ENCODE measurements around the gene PCSK2.

PCSK2 gene

GRCh38 chr20:17481661-17482060, 254.8 kb downstream of the PCSK2 start:
- no peak for DNase-seq (ENCODE audit: low read depth)

GRCh38 chr20:17482536-17482935, 255.7 kb downstream of the PCSK2 start:
- DNase-seq (ENCODE audit: low read depth): no peak

DNA sequence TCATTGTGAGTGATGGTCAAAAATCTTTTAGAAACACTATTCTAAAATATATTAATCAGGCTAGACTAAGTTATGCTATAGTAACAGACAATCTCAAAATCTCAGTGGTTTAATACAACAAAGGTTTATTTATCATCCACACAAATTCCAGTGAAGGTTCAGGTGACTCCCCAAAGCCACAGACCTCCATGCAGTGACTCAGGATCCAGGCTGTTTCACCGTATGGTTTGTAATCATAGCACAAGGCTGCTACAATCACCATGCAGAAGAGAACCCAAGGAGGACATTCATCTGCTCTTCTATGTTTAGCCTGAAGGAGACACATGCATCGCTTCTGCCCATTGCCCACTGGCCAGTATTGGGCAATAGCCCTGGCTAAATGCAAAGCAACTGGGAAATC, 258.2 kb downstream of the PCSK2 start:
- DNase-seq (ENCODE audit: low read depth): no peak

- DNase-seq (ENCODE audit: low read depth): no peak
Observed at GRCh38 chr20:17488916-17489600, 262.2 kb downstream of the PCSK2 start.

DNA sequence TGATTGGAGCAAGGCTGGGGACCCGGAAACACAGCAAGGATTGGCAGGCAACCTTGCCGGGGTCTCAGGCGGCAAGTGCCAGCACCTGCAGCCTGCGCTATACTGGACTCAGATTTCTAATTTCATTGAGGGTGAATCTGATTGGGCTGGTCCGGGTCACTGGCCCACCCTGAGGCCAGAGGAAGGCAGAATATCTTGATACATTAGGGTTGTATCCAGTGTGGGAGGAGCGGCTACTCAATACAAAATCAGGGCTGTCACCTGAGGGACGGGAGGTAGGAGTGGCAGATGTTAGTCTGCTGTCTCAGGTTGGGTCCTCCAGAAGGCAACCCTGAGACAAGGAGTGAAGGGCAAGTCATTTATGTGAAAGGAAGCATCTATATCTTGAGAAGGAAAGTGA, 263.7 kb downstream of the PCSK2 start:
- no peak for DNase-seq (ENCODE audit: low read depth)

DNA sequence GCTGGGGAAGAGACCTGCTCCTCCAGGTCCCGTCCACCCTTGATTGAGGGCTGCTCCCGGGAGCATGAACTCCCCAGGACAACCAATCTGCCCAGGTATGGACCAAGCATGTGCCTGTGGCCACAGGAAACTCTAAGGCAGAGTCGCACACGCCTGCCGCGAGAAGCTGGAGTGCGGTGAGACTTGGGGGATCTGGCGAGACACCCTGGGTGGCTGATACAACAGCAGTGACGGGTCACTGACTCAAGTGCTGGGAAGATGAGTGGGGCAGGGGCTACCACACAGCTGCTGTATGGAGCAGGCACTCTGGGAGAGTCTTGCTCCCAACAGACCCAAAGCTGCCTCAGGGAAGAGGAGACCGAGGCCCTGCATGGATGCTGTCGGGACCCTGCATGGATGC, 264.2 kb downstream of the PCSK2 start:
- no peak for DNase-seq (ENCODE audit: low read depth)

- DNase-seq (ENCODE audit: low read depth): no peak
Observed at GRCh38 chr20:17491488-17491887, 264.6 kb downstream of the PCSK2 start.

DNA sequence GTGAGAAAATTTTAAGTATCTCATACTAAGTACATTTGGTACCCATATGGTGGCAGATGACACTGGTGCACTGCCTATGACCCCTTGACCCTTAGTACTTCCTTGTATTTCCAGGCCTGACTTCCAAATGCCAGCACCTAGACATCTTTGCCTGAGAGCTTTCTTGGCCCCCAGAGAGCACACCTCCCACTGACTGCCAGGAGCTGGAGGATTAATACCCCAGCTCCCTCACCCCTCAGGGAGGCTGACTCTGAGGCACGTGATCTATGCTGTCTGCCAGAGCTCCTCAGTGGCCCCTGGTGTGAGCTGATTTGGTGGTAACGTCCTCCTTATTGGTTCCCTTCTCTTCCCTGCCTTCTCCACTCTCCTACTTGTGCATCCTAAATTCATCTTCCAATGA, 266.3 kb downstream of the PCSK2 start:
- no peak for DNase-seq (ENCODE audit: low read depth)

- no peak for DNase-seq (ENCODE audit: low read depth)
Observed at GRCh38 chr20:17494201-17494600, 267.4 kb downstream of the PCSK2 start.

DNA sequence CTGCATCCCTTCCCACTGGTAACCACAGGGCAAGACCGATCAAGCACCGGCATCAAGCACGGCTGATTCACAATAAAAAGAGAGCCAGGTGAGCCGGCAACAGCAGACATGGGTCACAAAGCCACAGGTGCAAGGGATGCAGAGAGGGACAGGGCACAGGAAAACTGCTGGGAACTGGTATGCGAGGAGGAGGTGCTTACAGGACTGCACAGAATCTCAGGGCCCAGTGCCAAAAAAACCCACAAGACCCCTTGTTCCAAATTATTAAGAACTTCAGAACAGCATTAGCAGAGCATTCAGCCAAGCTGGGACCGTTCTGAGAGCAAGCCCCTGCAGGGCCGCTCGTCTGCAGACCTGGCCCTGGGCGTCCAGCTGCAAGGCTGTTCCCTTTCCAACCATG, 269.0 kb downstream of the PCSK2 start:
- DNase-seq (ENCODE audit: low read depth): no peak

DNA sequence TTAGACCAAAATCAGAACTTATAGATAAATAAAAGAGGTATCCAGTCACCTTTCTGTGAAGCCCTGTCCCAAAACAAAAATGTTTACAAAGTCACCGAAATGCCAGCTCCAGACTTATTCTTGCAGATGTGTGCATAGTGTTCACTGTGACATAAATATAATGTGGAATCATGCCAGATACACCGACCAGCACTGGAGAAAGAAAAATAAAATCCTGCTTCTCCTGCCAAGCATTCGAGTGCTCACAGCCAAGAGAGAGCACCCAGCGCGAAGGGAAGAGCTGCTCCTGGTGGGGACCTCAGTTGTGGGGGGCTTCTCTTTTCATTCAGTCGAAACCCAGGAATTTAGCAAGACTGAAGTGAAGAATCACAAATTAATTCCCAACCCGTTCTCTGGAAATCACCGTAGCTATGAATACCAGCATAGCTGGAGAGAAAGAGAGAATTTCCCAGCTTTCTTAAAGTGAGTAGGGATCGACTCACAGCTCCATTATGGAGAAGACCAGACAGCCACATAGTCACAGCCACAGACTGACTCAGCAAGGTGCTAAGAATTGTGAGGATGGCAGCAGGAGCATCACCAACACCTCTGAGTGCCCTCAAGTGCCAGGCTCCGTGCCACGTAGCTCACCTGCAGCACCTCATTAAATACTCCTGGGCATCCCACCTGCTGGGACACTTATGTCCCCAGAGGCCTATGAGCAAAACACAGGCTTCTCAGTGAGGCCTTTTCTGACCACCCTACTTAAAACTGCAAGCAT, 271.2 kb downstream of the PCSK2 start:
- DNase-seq (ENCODE audit: low read depth): no peak

- no peak for DNase-seq (ENCODE audit: low read depth)
Observed at GRCh38 chr20:17498641-17499040, 271.8 kb downstream of the PCSK2 start.

DNA sequence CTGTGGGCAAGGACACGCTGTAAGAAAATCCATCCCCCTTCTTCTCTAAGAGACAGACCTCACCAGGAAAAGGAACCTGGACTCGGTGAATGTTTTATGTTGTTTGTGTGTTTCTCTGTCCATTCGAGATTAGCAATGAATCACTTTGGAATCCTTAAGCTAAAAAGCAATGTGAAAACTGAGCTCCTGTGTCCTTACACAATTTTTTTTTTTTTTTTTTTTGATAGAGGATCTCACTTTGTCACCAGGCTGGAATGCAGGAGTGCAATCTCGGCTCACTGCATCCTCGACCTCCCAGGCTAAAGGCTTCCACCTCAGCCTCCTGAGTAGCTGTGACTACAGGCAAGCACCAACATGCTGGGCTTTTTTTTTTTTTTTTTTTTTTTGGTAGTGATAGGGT, 272.2 kb downstream of the PCSK2 start:
- DNase-seq (ENCODE audit: low read depth): no peak

DNA sequence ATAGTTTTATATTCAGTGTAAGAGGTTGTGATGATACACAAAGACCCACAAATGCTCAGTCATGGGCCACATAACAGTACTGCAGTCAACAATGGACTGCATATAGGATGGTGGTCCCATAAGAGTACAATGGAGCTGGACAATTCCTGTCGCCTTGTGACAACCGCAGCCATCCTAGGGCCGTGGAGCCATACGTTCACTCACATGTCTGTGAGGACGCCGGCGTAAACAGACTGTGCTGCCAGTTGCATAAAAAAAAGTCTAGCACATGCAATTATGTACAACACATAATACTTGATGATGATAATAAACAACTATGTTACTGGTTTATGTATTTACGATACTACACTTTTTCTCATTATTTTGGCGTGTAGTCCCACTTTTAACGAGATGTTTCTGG, 273.4 kb downstream of the PCSK2 start:
- no peak for DNase-seq (ENCODE audit: low read depth)

DNA sequence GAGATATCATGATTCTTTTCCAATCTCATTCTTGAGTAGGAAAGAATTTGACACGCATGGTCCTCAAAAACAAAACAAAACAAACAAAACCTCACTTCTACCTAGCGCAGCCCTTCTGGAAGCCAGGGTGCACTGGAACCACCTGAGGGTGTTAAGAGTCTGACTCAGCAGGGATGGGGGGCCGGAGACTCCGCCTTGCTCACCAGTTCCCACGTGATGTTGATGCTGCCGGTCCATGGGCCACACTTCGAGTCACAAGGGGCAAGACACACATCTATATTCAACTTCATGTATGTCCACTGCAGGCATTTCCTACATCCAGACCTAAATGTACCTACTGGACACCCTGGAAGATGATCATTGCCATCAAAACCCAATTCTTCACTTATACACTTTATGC, 274.0 kb downstream of the PCSK2 start:
- DNase-seq (ENCODE audit: low read depth): no peak

DNA sequence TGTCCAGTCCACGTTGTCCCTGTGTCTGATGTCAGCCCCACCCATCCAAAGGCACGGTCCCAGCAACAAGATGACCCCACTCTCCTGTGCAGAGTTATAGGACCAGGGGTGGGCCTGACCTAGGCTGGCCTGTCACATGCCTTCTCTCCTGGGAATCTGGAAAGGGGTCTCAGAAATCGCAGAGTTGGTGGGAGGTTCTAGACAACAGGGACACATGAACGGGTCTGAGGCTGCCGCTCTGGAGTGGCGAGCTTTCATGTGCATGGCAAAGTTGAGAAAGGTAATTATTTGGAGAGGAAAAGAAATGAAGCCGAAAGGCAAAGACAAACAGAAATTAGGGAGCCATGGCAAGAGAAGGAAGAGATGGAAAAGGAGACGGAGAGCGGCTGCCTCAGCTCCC, 274.9 kb downstream of the PCSK2 start:
- no peak for DNase-seq (ENCODE audit: low read depth)

DNA sequence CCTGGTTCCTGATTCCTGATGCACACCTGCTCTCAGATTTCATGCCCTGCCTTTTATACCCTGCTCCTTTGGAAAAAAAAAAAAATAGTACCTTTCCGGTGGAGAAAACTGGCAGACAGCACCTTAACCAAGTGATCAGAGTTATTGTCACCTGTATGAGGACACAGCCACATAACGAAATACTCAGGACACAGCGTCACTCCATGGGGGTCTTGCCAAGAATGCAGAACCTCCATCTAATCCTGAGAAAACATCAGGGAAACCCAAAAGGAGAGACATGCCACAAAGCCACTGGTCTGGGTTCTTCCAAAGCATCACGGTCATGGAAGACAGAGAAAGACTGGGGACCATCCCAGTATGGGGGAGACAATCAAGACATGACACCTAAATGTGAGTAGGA, 275.3 kb downstream of the PCSK2 start:
- no peak for DNase-seq (ENCODE audit: low read depth)

DNA sequence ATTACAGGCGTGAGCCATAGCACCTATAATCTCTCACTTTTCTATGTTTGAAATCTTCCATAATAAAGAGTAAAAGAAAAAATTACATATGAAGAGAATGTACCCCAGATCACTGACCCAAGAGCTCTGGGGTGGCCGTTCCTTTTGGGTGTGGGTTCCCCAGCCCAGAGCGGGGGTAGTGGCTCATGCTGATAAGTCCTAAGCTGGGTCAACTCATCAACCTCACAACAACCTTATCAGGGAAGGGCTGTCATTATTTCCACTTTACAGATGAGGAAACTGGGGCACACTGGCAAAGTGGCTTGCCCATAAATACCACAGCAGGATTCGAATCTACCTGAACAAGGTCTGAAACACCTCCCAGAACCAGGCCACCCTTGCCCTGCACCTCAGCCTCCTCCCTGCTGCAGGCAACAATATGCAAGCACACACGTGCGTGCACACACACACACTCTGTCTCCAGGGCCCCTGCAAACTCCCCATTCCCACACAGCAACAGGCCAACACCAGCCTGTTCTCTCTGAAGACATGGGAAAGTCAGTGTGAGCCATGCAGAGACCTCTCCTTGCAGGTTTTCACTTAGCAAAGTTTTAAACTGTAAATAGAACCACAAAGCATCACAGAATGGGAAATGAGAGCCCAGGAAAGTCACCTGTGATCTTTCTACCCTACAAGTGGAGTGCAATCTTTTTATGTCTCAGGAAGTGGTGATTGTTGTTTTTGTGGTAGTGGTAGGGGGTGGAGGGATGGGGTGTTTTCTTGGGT, 276.6 kb downstream of the PCSK2 start:
- no peak for DNase-seq (ENCODE audit: low read depth)

GRCh38 chr20:17504066-17504897, 277.4 kb downstream of the PCSK2 start:
- no peak for DNase-seq (ENCODE audit: low read depth)

GRCh38 chr20:17504898-17505635, 278.2 kb downstream of the PCSK2 start:
- no peak for DNase-seq (ENCODE audit: low read depth)

Data from activated T-cell treated with anti-CD3 and anti-CD28 coated beads for 24 hours (primary cell).